HG02623 (cell line): Measurements from ENCODE around the gene CHRM4.

Experiments used
- ATAC-seq: cut with Tn5 transposase; IDR thresholded peaks from one replicate; pipeline ENCODE4 v1.9.1; 2021; ENCODE audit warnings: moderate library complexity; ENCODE audit not compliant: unreplicated experiment

The CHRM4 gene

GRCh38 chr11:46369458-46370152 is 22.0 kb downstream of the CHRM4 start:
- ATAC-seq = peak; percentile 42

GRCh38 chr11:46367916-46368267 is 23.7 kb downstream of the CHRM4 start:
- ATAC-seq = no peak

- ATAC-seq = peak; percentile 79
Observed at GRCh38 chr11:46367244-46367915, 24.2 kb downstream of the CHRM4 start.

- no peak for ATAC-seq
Observed at GRCh38 chr11:46366661-46367161, 24.9 kb downstream of the CHRM4 start.

- ATAC-seq = no peak
Observed at GRCh38 chr11:46366260-46366659, 25.3 kb downstream of the CHRM4 start.

- ATAC-seq = no peak
Observed at GRCh38 chr11:46364791-46365190, 26.8 kb downstream of the CHRM4 start.

GRCh38 chr11:46364056-46364455 is 27.5 kb downstream of the CHRM4 start:
- no peak for ATAC-seq

GRCh38 chr11:46363455-46364005 is 28.0 kb downstream of the CHRM4 start:
- ATAC-seq = no peak

- ATAC-seq = no peak
Observed at GRCh38 chr11:46363031-46363407, 28.6 kb downstream of the CHRM4 start.

GRCh38 chr11:46362156-46363030 is 29.2 kb downstream of the CHRM4 start:
- no peak for ATAC-seq

GRCh38 chr11:46361283-46362155 is 30.1 kb downstream of the CHRM4 start:
- peak; percentile 90 for ATAC-seq

- ATAC-seq = peak; percentile 21
Observed at GRCh38 chr11:46360878-46361277, 30.7 kb downstream of the CHRM4 start.

- ATAC-seq = no peak
Observed at GRCh38 chr11:46359953-46360352, 31.6 kb downstream of the CHRM4 start.

- ATAC-seq = no peak
Observed at GRCh38 chr11:46357483-46357936, 34.1 kb downstream of the CHRM4 start.

- ATAC-seq = no peak
Observed at GRCh38 chr11:46356924-46357482, 34.6 kb downstream of the CHRM4 start.

- no peak for ATAC-seq
Observed at GRCh38 chr11:46353698-46354097, 37.9 kb downstream of the CHRM4 start.

- no peak for ATAC-seq
Observed at GRCh38 chr11:46352063-46352841, 39.3 kb downstream of the CHRM4 start.

- ATAC-seq = no peak
Observed at GRCh38 chr11:46351606-46352005, 40.0 kb downstream of the CHRM4 start.

- ATAC-seq = no peak
Observed at GRCh38 chr11:46351148-46351547, 40.4 kb downstream of the CHRM4 start.
